Urinary bladder (tissue), 4 donors: ENCODE results near the gene UBQLN1. TPM values are rescaled to one million over a fixed set of nuclear protein-coding genes. Genes with fewer than 3 reads are reported as not detected.
"Not testable (repeated sequence)": the region's sequence is repeated elsewhere in the genome, so short reads cannot be mapped to it uniquely, and the experiment has no call there.

ENCODE experiments used
- DNase-seq: peaks from one replicate; pipeline ENCODE4 v3.0.0-alpha.2; 2015; ENCODE audit errors: extremely low spot score
- H3K27ac ChIP-seq: one replicate; pipeline ENCODE4 v1.5.1; 2013; ENCODE audit warnings: low read depth, mild to moderate bottlenecking, moderate library complexity
- H3K36me3 ChIP-seq: one replicate; pipeline ENCODE4 v1.6.1; 2013; ENCODE audit warnings: mild to moderate bottlenecking, moderate library complexity; ENCODE audit not compliant: insufficient read depth
- H3K4me1 ChIP-seq: one replicate; pipeline ENCODE4 v1.6.1; 2013; ENCODE audit warnings: mild to moderate bottlenecking, moderate library complexity; ENCODE audit not compliant: insufficient read depth
- H3K4me3 ChIP-seq: one replicate; pipeline ENCODE4 v1.5.1; 2013; ENCODE audit warnings: low read depth, low read length
- WGBS: extraction: QIAGEN DNeasy Blood & Tissue Kit; methylation state at CpG from one replicate; pipeline ENCODE4 v1.1.7; 2013; 5-methylcytosine and 5-hydroxymethylcytosine counted together
- polyA plus RNA-seq: library from polyadenylated mRNA; stranded (reverse); fragments of 200-250 nt; gene quantifications from one replicate; pipeline ENCODE4 v1.2.3, GENCODE V29; 2013
- total RNA-seq: library from RNA; depleted of rRNA; stranded (reverse); fragments of >200 nt; gene quantifications from one replicate; pipeline ENCODE4 v1.2.3, GENCODE V29; 2014
- donor health status: healthy with polysubstance abuse.
- donor health status: healthy.

UBQLN1 gene
- total and polyA plus RNA-seq, 2 donors, result 60.4 to 132 TPM

DNA sequence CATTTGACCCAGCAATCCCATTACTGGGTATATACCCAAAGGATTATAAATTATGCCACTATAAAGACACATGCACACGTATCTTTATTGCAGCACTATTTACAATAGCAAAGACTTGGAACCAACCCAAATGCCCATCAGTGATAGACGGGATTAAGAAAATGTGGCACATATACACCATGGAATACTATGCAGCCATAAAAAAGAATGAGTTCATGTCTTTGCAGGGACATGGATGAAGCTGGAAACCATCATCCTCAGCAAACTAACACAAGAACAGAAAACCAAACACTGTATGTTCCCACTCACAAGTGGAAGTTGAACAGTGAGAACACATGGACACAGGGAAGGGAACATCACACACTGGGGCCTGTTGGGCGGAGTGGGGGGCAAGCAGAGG is 94.5 kb downstream of the UBQLN1 start:
- not testable (repeated sequence) for DNase-seq, H3K4me3 ChIP-seq, H3K4me1 ChIP-seq, H3K36me3 ChIP-seq, H3K27ac ChIP-seq
- WGBS, result 87% methylated on average over 3 of the region's 3 CpGs

Other genes with a start within 250 kb of the UBQLN1 start
- gene FRMD3, start 169.6 kb downstream of the UBQLN1 start, total RNA-seq, result 10.8 TPM
- 4.8 TPM for gene FRMD3, start 169.6 kb downstream of the UBQLN1 start, polyA plus RNA-seq
- gene IDNK, start 84.8 kb downstream of the UBQLN1 start, total RNA-seq, result 6.3 TPM
- 6.0 TPM for gene IDNK, start 84.8 kb downstream of the UBQLN1 start, polyA plus RNA-seq
- gene GKAP1, start 109.8 kb upstream of the UBQLN1 start, total RNA-seq, result 13.0 TPM
- 8.3 TPM for gene GKAP1, start 109.8 kb upstream of the UBQLN1 start, polyA plus RNA-seq
- 18.9 TPM for gene KIF27, start 213.5 kb upstream of the UBQLN1 start, total RNA-seq
- 1.8 TPM for gene KIF27, start 213.5 kb upstream of the UBQLN1 start, polyA plus RNA-seq